ENCODE results near the gene MRPL34.

MRPL34 gene

DNA sequence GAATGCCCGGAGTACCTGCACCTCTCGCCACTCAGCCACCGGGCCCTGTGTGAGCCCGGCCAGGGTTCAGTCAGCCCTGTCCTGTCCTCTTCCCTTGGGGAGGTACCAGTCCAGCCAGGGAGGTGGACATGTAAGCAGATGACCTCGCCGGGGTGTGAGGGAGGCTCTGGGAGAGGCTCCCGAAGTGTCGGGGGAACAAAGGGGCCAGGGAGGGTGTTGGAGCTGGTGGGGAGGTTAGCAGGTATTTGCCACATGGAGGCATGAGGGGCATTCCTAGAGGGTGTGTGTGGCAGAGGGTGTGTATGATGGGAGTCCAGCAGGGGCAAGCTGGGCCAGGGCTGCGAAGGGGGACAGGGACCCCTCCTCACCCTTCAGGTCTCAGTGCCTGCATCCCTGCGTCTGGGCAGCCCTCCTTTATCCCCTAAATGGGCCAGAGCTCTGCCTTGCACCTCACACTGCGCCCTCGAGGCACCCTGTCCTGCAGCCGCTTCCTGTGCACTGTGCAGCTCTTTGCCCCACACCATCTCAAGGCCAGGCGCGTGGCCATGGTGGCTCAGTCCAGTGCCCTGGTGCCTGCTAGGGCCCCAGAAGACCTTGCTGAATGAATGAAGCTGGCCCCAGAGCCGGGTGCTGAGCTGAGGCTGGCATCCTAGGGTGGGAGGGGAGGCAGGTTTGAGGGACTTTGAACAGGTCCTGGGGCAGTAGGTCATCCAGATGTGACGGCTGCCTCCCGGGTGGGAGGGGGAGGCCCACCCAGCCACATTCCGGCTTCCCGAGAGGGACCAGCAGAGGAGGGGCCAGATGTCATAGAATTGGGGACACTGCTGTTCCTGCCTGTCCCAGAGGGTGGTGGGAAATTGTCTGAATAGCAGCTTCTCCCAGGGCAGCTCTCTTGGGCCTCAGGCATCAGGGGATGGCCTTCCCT, 6.8 kb downstream of the MRPL34 start:
- no peak for TF ChIP-seq TAF1 (IDR thresholded peaks at IDR 0.05; ENCODE audit: borderline replicate concordance, insufficient read depth, low read length)
- no peak for TF ChIP-seq FOXP2 (optimal IDR thresholded peaks at IDR 0.05; ENCODE audit: borderline replicate concordance, extremely low read depth, extremely low read length, insufficient read depth)
- TF ChIP-seq, protein P1, sequence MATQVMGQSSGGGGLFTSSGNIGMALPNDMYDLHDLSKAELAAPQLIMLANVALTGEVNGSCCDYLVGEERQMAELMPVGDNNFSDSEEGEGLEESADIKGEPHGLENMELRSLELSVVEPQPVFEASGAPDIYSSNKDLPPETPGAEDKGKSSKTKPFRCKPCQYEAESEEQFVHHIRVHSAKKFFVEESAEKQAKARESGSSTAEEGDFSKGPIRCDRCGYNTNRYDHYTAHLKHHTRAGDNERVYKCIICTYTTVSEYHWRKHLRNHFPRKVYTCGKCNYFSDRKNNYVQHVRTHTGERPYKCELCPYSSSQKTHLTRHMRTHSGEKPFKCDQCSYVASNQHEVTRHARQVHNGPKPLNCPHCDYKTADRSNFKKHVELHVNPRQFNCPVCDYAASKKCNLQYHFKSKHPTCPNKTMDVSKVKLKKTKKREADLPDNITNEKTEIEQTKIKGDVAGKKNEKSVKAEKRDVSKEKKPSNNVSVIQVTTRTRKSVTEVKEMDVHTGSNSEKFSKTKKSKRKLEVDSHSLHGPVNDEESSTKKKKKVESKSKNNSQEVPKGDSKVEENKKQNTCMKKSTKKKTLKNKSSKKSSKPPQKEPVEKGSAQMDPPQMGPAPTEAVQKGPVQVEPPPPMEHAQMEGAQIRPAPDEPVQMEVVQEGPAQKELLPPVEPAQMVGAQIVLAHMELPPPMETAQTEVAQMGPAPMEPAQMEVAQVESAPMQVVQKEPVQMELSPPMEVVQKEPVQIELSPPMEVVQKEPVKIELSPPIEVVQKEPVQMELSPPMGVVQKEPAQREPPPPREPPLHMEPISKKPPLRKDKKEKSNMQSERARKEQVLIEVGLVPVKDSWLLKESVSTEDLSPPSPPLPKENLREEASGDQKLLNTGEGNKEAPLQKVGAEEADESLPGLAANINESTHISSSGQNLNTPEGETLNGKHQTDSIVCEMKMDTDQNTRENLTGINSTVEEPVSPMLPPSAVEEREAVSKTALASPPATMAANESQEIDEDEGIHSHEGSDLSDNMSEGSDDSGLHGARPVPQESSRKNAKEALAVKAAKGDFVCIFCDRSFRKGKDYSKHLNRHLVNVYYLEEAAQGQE (IDR thresholded peaks at IDR 0.05; ENCODE audit: insufficient read depth in 1 of 2, low read depth in 2 of 2, low read length in 2 of 2) = no peak
- TF ChIP-seq SIN3A (IDR thresholded peaks at IDR 0.05; ENCODE audit: borderline replicate concordance, insufficient read depth, low read length) = no peak
- no peak for TF ChIP-seq POLR2AphosphoS5 (IDR thresholded peaks at IDR 0.05; ENCODE audit: low read depth, low read length)

DNA sequence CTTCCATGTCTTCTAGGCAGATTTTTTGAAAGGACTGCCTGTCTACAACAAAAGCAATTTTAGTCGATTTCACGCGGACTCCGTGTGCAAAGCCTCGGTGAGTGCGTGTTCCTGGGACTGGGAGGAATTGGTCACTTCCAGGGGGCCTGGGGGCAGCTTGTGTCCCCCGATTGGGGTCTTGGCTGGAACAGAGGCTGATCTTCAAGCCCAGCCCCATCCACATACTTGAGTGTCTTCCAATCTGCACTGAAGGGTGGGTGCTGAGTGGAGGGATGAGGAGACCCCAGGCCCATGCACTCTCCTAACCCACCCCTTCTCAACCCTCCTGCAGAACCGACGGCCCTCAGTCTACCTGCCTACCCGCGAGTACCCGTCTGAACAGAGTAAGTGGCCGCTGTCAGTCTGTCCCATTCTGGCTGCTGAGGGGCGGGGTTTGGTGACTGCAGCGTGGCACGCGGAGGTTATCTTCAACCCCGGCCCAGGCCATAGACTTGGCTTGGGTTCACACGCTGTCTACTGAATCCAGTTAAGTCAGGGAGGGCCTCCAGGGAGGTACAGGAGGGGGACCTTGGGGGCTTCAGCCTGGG, 8.4 kb downstream of the MRPL34 start:
- TF ChIP-seq FOXP2 (optimal IDR thresholded peaks at IDR 0.05; ENCODE audit: borderline replicate concordance, extremely low read depth, extremely low read length, insufficient read depth) = no peak
- TF ChIP-seq POLR2AphosphoS5 (IDR thresholded peaks at IDR 0.05; ENCODE audit: low read depth, low read length) = no peak
- TF ChIP-seq SIN3A (IDR thresholded peaks at IDR 0.05; ENCODE audit: borderline replicate concordance, insufficient read depth, low read length) = no peak
- TF ChIP-seq, protein P1 (IDR thresholded peaks at IDR 0.05; ENCODE audit: insufficient read depth in 1 of 2, low read depth in 2 of 2, low read length in 2 of 2) = no peak
- no peak for TF ChIP-seq TAF1 (IDR thresholded peaks at IDR 0.05; ENCODE audit: borderline replicate concordance, insufficient read depth, low read length)

DNA sequence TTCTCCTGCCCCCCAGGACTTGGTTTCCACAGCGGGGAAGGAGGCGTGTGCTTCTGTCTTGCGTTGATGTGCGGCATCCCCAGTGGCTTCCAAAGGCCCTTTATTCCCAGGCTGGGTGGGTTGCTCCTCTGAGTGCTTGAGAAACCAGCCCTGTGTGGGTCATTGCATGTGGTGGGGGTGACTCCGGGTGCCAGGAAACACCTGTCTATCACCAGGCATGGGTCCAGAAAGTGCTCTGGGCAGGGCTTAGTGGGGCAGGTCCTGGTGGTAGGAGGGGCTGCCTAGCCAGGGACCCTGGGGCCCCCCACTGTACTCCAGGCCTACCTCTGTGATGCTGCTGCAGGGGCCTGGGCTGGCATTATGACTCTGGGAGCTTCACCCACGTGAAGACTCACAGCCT, 13.3 kb downstream of the MRPL34 start:
- TF ChIP-seq POLR2AphosphoS5 (IDR thresholded peaks at IDR 0.05; ENCODE audit: low read depth, low read length) (no peak), FOXP2 (optimal IDR thresholded peaks at IDR 0.05; ENCODE audit: borderline replicate concordance, extremely low read depth, extremely low read length, insufficient read depth) (no peak), TAF1 (IDR thresholded peaks at IDR 0.05; ENCODE audit: borderline replicate concordance, insufficient read depth, low read length) (no peak), SIN3A (IDR thresholded peaks at IDR 0.05; ENCODE audit: borderline replicate concordance, insufficient read depth, low read length) (no peak)
- TF ChIP-seq, protein P1 (IDR thresholded peaks at IDR 0.05; ENCODE audit: insufficient read depth in 1 of 2, low read depth in 2 of 2, low read length in 2 of 2) = no peak

DNA sequence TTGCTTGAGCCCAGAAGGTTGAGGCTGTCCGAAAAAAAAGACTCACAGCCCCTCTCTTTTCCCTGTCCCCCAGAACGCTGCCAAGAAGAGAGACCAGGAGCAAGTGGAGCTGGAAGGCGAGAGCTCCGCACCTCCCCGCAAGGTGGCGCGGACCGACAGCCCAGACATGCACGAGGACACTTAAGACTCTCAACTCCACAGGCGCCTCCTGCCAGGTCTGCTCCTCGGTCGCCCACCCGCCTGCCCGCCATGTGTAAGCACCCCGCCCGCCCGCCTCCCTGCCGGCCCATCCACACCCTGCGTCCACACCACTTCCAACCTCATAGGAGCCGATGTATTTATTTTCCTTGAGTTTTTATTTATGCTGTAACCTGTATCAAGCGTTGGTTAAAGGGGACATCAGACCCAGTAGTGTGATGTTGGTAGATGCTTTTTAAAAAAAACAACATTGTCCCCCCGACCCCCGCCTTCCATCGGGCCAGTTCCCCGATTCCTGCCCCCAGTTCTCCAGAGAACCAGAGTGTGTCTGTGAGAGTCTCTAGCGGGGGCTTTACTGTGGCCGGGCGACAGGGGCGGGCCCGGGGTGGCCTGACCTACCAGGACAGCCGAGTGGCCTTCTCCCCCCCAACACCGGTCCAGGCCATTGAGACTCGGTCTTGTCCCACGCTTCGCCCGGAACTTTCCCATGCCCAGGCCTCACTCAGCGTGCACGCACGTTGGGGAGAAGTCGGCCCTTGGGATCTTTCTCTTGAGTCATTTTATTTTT, 14.0 kb downstream of the MRPL34 start:
- TF ChIP-seq, protein P1 (IDR thresholded peaks at IDR 0.05; ENCODE audit: insufficient read depth in 1 of 2, low read depth in 2 of 2, low read length in 2 of 2) = no peak
- TF ChIP-seq SIN3A (IDR thresholded peaks at IDR 0.05; ENCODE audit: borderline replicate concordance, insufficient read depth, low read length) (no peak), POLR2AphosphoS5 (IDR thresholded peaks at IDR 0.05; ENCODE audit: low read depth, low read length) (no peak), TAF1 (IDR thresholded peaks at IDR 0.05; ENCODE audit: borderline replicate concordance, insufficient read depth, low read length) (no peak), FOXP2 (optimal IDR thresholded peaks at IDR 0.05; ENCODE audit: borderline replicate concordance, extremely low read depth, extremely low read length, insufficient read depth) (no peak)

Measured in PFSK-1 (cell line).